Cortex of kidney (tissue), 1 donor: ENCODE measurements around the gene PEX14.
"Not testable (repeated sequence)": the region's sequence is repeated elsewhere in the genome, so short reads cannot be mapped to it uniquely, and the experiment has no call there.

Experiments used
- DNase-seq: peaks from one replicate; lab custom pipeline; 2025; lab: John Stamatoyannopoulos, UW

The PEX14 gene

DNA sequence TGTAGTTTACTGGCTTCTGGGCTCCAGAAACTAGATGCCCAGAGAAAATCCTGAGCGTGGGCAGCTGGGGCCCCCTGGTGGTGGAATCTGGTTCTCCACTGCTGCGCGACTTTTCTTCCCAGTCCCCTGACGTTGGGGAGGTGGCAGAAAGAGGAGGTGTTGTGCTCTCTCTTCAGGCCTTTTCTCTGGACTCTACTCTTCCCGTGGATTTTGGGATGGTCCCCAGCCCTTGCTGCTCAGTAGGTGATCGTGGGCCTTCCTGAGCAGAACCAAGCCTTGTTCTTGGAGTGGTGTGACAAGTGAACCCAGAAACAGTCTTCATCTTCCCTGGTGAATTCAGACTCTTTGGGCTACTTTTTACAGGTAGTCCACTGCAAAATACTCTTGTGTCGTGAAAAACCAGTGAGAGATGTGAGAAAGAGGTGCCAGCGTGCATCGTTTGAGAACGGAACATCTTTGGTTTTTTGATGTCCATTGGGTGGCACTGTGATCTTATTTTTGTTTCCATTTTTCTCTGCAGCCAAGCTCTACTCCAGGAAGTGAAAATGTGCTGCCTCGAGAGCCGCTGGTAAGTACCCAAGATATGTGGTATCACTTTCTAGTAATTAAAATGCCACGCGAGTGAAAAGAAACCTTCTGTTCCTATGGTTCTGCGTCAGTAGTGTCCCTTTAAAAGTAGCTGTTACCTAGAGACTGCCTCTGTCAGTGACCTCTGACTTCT, 20.2 kb downstream of the PEX14 start:
- DNase-seq = no peak

DNA sequence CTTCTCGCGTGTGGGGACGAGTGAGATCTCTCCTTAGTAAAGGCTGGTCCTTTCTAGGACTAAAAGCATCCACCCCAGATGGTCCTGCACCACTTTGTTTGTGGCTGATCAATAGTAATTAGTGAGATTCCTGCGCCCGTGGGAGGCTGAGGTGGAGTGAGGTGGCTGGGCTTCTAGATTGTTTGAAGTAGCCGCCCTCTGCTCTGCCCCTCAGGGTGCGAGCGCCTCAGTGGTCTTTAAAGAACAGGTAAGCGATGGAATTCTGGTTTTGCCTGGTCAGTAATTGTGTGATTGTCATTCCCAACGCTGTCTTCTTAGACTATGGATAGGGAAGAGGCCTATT, 20.7 kb downstream of the PEX14 start:
- DNase-seq = no peak

DNA sequence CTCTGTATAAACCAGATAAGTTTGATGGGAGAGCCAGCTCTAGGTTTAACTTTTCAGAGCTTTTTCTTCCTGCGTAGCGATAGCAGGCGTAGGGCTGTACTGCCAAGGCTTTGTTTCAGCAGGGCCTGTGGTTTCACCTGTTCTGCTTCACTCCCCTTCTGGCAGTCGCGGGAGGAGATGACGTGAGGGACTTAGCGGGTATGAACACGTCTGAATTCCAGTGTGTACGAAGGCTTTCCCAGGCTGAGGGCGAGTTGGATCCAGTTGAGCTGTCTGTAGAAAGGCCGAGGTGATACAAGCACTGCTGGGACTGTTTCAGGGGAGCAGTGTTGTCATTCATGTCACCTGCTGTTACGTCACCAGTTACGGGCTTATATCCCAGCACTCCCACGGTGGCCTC, 21.2 kb downstream of the PEX14 start:
- DNase-seq = no peak

DNA sequence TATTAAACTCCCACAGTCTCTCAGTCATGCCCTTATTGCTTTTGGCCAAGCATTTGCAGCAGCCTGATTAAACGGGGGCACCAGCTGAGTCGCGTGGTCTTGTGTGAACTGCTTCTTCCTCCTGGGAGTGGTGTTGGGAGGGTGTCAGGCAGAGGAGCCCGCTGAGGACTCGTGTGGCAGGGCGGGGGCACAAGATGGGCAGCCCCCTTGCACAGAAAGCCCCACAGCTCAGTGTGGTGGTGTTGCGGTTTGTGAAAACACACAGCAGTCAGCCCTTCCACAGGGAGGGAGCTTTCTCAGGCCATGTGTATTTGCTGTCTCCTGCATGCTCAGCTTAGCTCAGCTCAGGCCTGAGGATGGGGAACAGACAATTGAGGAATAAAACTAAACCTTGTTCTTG, 22.4 kb downstream of the PEX14 start:
- DNase-seq = no peak

DNA sequence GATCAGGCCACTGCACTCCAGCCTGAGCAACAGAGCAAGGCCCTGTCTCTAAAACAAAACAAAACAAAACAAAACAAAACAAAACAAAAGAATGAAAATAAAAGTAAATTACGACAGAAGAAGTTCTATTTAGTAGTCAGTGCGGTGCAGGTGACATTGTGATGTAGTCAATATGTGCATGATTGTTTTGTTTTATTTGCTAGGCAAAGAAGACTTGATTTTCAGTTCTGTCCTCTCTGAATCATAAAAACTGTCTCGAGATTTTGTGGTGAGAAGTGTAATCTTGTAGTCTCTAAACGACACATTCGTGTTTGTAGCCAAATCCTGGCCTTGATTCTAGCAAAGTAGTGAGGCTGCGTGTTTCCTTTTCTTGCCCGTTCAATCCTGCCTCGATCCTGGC, 23.5 kb downstream of the PEX14 start:
- no peak for DNase-seq

DNA sequence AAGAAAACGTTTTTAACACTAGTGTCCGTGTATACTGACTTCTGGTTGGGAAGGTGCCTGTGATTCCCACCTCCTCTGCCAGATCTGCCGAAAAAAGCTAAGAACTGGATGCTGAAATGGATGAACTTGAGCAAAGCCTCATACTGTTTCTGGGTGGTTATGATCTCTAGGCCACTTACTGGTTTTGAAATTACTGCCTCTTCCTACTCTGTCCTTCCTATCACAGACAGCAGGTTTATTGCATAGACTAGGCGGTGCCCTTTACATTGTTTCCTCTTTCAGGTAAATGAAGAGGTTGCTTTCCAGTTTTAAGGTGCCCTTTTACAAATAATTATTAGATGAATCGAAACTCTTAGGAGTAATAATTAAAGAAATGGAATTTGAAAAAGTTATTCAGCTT, 27.5 kb downstream of the PEX14 start:
- no peak for DNase-seq

DNA sequence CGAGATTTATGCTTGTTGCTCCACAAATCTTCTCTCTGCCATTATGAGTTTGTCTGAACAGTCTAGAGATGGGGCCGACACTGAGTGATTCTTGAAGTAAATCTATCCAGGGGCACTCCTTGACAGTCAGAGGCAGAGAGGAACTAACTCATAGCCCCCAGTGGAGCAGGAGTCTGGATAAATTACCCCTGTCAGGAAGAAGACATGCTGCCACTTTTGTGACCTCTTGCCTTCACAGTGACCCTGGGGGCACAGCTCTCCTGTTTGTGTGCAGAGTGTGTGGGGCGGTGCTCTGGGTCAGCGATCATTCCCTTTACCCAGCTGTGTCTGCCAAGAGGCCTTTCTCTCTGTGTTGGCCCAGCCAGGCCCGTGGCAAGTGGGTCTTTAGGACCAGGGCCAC, 29.5 kb downstream of the PEX14 start:
- DNase-seq = no peak

DNA sequence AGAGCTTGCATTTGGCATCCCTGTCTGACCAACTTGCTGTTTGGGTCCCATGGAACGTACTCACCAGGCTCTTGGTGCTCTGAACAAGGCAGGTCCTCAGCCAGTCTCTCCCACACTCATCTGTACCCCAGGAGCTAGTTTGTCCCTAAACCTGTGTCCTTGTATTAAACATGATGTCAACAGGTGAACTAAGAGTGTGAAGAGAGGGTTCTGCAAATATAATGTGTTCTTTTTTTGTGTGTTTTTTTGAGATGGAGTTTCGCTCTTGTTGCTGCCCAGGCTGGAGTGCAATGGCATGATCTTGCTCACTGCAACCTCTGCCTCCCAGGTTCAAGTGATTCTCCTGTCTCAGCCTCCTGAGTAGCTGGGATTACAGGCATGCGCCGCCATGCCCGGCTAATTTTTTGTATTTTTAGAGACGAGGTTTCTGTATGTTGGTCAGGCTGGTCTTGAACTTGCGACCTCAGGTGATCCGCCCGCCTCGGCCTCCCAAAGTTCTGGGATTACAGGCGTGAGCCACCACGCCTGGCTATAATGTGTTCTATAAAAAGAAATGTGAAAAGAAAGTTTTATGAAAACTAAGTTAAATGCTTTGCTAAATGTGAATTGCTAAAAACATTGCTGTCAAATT, 31.4 kb downstream of the PEX14 start:
- DNase-seq = not testable (repeated sequence)

DNA sequence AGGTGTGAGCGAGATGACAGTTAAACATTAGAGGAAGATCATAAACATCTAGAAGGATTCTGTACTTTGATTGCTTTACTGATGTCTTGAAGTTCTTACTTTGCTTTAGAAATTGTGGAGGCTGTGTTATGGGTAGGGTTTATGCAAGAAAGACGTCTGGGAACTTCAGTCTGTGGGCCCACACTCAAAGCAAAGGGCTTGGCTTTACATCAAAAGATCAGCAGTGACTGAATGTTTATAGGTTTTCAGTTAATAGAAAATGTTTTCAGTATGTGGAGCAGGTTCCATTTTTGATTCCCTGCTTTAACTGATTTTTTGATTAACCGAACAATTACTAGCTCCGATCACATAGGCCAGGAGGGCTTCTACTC, 31.9 kb downstream of the PEX14 start:
- no peak for DNase-seq

DNA sequence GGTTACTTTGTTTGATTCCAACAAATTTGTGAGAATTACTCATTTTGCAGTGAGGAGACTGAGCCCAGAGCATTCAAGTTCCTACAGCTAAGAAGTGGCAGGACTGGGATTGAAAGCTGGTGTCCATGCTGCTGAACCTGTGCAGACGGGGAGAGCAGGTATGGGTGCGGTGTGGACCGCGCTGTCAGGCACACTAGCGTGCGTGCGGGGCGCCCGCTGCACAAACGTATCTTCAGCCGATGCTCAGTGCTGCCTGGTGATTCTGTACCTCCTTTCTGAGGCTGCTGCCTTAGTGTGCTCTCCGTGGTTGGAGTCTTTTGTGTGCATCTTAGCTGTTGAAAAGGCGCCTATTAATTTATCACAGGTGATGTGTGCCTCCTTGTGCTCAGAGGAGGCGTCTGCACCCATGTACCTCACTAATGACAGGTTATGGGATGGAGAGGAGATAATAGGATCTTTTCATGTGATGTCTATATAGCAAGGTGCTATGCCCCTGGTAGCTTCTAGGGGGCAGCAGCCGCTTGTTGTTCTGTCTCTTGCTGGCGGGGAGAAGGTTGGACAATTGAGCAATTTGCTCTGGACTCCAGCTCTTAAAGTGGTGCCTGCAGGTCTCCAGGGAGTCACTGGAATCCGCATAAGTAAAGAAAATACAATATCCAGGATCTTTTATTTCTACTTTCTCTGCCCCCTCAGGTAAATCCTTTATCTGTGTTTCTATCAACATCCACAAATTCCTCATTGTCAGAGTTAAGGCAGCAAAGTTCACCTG, 32.5 kb downstream of the PEX14 start:
- DNase-seq = no peak

DNA sequence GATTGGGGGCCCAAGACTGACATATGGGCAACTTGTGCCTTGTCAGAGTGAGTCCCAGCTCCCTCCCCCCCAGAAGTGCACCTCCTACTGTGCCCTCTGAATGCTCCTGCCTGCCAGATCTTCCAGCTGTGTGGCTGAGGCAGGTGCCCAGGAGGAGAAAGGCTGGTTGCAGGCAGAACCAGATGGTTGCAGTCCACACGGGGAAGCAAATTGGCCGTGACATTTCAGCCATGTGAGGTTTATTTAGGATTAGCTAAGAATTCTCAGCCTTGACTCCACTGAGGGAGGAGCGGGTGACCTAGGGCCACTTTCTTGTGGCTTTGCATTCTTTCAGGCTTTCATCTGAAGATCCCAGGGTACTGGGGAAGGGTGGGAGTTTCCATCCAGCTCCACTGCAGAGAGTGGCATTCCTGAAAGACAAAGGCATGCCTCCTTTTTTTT, 33.8 kb downstream of the PEX14 start:
- no peak for DNase-seq

DNA sequence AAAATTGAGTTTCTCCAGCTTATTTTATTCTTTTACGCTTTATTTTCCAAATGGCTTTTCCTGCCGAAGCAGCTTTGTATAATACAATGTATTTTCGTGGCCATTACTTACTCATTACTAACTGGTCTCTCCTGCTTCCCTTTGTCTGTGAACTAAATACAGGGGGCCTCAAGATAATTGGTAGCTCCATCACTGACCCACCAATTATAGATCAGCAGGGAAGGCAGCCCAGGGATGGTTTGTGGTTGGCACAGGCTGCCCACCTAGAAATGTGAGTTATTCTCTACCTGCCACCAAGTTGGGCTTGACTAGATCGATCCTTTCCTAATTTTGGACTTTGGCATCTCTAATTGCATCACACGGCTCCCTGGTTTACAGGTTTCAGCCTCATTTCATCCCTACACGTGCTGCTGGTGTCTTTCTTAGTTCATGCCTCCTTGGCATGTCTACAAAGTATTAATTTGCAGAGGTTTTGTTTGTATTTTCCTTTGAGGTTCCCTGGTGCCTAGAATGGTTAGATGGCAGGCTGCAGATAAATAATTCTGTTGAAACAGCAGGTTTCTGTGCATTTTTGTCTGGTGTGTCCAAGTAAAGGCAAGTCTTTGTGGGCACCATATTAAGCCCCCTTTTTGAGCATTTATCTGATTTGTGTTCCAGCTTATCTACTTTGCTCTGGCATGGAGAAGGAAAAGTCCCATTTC, 35.2 kb downstream of the PEX14 start:
- no peak for DNase-seq

DNA sequence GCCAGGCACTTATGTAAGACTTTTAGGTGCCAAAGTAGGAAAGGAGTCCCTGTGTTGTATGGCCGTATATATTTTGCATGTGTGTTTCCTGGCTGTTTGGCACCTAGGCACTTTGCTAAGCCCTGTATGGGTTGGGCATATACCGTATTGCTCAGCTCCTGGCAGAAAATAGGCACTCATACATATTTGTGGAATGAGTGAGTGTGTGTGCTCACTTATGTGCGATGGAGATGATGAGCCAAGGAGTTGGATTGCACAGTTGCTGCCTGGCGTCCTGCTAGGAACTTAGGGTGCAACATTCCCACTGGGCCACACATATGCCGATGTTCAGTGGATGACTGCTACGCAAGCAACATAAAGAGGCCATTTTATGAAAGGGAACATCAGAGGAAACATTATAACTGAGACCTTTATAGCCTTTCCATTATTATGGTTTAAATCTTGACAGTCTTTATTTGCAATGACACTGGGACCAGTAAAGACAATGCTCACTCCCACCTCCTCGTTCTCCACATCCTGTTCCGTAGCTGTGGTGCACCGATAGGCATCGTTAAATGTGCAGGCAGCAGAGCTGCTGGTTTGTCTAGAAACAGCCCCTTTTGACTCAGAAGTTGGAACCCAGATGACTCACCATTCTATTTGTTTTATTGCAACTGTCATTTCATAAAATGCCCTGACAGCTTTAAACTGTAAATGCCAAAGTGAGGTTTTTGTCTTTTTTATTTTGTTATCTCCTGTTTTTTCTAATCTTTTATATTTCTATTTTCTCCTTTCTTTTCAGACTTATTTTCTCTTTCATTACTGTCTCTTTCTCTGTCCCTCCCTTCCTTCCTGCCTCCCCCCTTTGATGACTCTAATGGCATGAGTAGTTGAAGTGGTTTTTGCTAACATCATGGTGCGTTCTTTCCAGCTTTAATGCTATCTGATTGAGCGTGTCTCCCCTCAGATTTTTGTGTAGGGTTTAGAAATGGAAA, 36.1 kb downstream of the PEX14 start:
- DNase-seq = no peak

DNA sequence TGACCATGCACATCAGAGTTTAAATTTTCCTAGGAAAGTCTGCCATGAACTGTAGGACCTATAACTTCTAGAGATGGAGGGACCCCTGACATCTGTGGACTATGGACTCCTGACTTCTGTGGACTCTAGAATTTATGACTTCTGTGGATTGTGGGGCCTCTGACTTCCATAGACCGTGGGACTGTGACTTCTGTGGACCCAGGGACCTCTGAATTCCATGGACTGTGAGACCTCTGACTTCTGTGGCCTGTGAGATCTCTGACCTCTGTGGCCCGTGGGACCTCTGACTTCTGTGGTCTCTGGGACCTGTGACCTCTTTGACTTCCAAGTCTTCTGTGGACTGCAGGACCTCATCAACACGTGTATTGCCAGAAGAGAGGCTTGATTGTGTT, 36.7 kb downstream of the PEX14 start:
- DNase-seq = no peak

DNA sequence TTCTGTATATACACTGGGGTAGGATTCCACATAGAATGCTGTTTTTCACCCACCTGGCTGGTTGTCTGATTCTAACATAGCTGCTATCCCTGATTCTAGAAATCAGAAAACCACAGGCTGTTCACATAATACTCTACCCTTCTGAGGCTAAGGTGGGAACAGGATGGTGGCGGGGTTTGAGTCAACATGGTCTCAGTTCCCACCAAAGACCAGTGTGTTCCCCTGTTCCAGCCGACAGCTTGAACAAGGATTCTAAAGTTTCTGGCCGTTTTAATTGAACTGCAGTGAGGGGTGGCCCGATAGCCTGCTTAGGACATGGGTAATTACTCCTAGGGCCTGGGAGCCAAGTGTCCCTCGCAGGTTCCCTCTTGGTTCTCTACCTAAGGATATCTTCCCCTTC, 38.4 kb downstream of the PEX14 start:
- DNase-seq = no peak

DNA sequence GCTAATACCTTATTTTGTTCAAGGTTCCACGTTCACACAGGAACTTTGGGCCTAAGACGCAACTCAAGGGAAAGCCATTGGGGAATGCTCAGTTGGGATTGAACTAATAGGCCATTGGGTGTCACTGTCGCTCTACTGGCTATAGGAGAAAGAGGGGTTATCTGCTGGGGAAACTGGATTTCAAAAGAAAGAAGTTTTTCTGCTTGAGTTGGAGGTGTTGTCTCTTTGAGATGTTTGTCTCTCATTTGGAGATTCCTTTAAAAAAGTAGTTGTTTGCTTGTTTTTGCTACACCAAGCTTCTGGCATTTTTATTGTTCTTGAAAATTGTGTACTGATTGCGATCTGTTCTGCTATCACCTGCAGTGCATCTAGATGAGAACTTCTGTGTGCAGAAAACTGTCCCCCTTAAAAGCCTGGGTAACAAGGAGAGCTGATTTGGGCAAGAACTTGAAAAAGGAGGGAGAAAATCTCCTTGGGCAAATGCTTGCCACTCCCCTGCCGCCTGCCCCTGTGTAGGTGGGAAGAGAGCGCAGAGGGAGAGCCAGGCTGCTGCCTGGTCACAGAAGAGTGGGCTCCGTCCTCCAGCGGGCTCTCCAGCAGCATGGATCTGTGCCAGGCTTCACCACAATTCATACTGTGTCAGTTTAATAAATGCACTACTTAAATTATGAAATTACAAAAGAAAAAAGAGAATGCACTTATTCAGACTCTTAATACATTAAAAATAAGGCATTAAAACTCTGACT, 39.9 kb downstream of the PEX14 start:
- no peak for DNase-seq

DNA sequence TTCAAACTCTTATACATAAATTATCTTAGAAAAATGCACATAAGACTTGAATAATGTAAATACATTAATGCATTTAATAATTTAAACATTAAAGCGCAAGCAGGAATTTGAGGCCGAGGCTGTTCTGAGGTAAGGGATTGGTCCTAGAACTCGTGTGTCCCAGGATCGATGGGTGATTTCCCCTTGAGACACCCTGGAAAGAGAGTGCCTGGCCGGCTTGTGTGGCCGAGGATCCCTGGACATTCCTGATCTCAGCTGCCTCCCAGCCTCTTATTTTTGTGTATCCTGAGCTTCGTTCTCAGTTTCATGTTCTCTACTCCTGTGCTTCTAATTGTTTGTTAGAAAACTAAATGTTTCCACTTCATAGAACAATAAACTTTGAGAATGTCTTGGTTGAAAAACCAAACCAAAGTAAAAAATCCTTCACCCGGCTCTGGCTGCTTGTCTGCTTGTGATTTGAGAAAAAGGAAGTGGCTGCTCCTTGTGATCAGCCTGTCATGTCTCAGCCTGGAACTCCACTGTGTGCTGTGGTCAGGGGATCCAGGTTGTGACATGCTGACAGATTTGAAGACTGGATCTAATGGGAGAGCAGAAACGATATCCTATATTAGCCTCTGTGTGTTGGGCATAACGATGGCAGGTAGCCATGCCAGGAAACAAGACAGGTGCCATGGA, 40.7 kb downstream of the PEX14 start:
- no peak for DNase-seq

DNA sequence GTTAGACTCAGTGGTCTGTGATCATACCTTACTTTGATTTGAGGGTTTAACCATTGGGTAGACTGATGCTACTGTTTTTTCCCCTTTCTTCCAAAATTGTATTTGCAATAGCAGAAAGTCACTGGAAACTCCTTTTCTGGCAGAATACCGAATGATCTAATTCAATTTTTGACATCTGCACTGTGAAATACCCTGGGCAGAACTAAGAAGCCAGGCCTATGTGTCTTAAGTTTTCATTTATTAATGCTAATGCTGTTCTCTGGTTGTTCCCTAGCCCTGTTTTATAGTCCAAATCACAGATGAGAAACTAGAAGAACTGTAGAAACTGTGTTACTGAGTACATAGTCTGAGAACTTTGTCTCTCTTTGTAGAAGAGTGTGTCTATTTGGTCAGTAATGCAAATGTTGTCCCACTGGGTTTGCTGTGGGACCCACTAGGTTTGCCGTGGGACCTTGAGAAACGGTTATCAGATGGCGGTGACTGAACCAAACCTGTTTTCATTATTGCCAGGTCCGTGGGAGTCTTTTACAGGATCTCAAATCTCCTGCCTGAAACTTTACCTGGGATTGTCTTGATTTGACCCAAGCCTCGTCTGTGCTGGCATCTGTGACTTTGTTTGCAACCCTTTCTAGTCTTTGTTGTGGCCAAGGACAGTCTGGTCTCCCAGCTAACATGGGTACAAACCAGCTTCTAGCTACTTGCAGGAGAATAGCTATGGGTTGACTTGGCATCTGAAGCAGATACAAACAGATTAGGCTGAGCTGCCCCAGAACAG, 41.4 kb downstream of the PEX14 start:
- DNase-seq = no peak

DNA sequence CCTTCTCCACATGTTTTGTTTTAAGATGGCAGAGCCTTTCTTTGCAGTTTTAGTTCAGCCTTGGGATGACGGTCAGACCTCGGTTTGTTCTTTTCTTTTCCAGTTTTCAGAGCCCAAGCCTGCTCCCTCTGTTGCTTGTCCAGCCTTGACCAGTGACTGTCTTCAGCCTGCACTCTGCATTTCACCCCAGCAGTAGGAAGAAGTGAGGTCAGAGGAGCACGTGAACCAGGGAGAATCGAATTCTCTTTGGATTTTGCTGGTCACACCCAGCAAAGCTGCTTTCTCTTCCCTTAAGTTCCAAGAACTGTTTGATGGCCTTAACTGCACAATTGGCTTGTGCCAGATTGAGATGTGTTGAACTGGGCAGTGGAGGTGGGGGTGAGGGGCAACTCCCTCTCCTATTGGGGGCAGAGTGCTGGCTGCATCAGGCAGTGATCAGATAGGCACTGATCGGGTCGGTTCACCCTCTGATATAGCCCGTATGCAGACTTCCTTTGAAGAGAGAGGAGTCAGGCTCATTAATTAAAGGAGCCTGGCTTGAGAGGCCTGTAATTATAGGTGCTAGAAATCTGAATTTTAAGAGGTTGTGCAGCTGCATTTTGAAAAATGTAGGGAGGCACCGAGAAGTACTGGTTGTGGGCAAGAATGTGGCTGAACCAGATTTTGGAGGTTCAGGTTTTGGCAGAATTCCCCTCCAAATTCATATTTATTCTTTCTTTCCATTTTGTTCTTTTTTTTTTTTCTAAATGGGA, 42.4 kb downstream of the PEX14 start:
- DNase-seq = no peak
